Adipocyte (in vitro differentiated cells): ENCODE results near the gene IGSF1.
"Not testable (repeated sequence)": the region's sequence is repeated elsewhere in the genome, so short reads cannot be mapped to it uniquely, and the experiment has no call there.

Experiments used
- DNase-seq: peaks from one replicate; pipeline ENCODE4 v3.0.0-alpha.2; 2015; ENCODE audit warnings: low read depth
- H3K27me3 ChIP-seq: replicated peaks from 2 replicates; pipeline ENCODE4 v1.7.0; 2013; ENCODE audit warnings: mild to moderate bottlenecking, low read length, moderate library complexity; ENCODE audit not compliant: control insufficient read depth, insufficient read depth
- H3K36me3 ChIP-seq: 2 replicates; pipeline ENCODE4 v1.7.0; 2013; ENCODE audit warnings: low read length, mild to moderate bottlenecking, moderate library complexity; ENCODE audit not compliant: control insufficient read depth, insufficient read depth, severe bottlenecking
- H3K4me1 ChIP-seq: 2 replicates; pipeline ENCODE4 v1.7.0; 2013; ENCODE audit warnings: mild to moderate bottlenecking, low read length, moderate library complexity; ENCODE audit not compliant: control insufficient read depth, insufficient read depth
- H3K4me3 ChIP-seq: 2 replicates; pipeline ENCODE4 v1.7.0; 2013; ENCODE audit warnings: mild to moderate bottlenecking, low read length, moderate library complexity
- H3K9ac ChIP-seq: 2 replicates; pipeline ENCODE4 v1.7.0; 2013; ENCODE audit warnings: mild to moderate bottlenecking, low read length, moderate library complexity
- H3K9me3 ChIP-seq: 2 replicates; pipeline ENCODE4 v1.7.0; 2013; ENCODE audit warnings: mild to moderate bottlenecking, low read length, moderate library complexity; ENCODE audit not compliant: control insufficient read depth

Gene IGSF1

GRCh38 chrX:131271274-131271673 is 17.8 kb downstream of the IGSF1 start:
- DNase-seq: no peak
- H3K9me3 ChIP-seq: peaks cover 5% of the 10 kb centered on the region
- no peaks in the 10 kb centered on the region for H3K36me3 ChIP-seq
- no peak overlapping the region for H3K9ac ChIP-seq
- H3K4me1 ChIP-seq: no peaks in the 10 kb centered on the region
- H3K4me3 ChIP-seq: no peak overlapping the region
- H3K27me3 ChIP-seq: peaks cover 36% of the 10 kb centered on the region

DNA sequence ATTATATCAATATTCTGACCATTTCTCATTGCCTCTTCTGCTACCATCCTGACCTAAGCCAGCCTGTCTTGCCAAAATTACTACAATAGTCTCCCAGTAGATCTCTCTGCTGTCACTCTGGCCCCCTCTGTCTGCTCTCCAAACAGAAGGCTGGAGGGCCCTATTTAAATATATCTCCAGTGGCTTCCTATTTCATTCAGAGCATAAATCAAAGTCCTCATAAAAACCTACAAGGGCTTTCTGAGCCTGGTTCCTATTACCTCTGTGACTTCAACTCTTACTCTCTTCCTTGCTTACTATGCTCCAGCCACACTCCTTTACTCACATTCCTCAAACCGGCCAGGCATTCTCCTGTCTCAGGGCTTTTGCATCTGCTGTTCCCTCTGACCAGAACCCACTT is 19.0 kb downstream of the IGSF1 start:
- DNase-seq: no peak
- peaks cover 28% of the 10 kb centered on the region for H3K27me3 ChIP-seq

DNA sequence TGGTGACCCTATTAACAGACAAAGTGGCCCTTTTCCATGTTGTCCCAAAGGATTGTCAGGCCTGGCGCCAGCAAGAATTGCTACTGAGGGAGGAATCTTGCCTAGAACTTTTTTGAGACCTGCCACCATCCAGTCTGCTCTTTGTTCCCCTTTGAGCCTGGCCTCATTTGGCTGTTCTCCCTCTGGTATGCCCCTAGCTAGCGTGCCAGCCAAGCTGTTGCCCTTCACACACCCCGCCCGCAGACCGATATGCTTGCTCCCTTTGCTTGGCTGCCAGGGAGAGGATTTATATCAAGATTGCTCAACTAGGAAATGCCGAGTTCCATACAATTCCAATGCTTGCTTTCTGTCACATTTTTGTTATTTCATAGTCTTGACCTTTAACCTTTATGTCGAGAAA is 24.4 kb downstream of the IGSF1 start:
- Histone ChIP-seq H3K9me3 (peaks cover 7% of the 10 kb centered on the region), H3K27me3 (peaks cover 30% of the 10 kb centered on the region), H3K9ac (no peak overlapping the region), H3K4me1 (no peaks in the 10 kb centered on the region), H3K36me3 (no peaks in the 10 kb centered on the region), H3K4me3 (no peak overlapping the region)
- no peak for DNase-seq

More for the DNA sequence above, 19.0 kb downstream of the IGSF1 start:
- no peak overlapping the region for H3K4me3 ChIP-seq
- H3K36me3 ChIP-seq: no peaks in the 10 kb centered on the region
- peaks cover 7% of the 10 kb centered on the region for H3K9me3 ChIP-seq
- H3K4me1 ChIP-seq: no peaks in the 10 kb centered on the region
- no peak overlapping the region for H3K9ac ChIP-seq

GRCh38 chrX:131264053-131264452 is 25.1 kb downstream of the IGSF1 start:
- H3K27me3 ChIP-seq: peaks cover 28% of the 10 kb centered on the region
- H3K9me3 ChIP-seq: peaks cover 7% of the 10 kb centered on the region
- no peaks in the 10 kb centered on the region for H3K36me3 ChIP-seq
- H3K4me1 ChIP-seq: no peaks in the 10 kb centered on the region
- DNase-seq: no peak
- no peak overlapping the region for H3K9ac ChIP-seq
- H3K4me3 ChIP-seq: no peak overlapping the region

DNA sequence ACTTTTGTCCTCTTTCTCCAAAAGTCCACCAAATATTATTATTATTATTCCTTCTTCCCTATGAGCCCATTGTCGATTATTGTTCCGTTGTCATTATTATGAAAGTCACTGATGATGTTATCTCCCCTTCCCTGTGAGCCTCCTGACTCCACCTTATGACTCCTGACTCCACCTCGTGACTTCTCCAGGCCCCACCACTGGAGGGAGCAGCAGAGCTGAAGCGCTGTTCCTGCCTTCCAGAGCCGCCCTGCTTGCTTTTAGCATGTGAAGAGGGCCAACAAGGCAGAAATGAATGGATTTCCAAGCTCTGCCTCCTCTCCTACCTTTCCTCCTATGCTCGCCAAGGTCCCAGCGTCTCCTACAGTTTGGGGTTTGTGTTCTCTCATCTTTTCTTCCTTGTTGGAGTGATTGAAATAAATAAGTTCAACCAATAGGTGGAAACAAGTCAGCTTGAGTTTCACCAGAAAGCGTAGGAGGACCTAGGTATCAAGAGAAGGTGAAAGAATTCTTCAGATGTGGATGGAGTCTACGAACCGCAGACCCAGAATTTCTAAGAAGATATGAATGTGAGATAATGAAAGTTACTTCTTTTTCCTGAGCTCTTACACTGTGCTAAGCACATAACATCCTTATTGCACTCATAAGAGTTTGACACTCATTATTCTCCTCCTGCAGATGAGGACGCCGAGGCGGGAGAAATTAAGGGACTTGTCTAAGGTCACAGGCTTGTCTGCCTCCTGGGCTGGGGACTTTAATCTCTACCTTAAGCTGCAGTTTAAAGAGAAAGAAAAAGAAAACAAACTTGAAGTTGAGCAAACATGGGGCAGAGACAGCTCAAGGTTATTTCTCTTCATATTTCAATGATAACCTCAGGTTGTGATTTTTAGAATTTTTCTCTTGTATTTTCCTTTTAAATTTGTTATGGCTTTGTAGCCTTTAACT is 26.1 kb downstream of the IGSF1 start:
- peaks cover 7% of the 10 kb centered on the region for H3K9me3 ChIP-seq
- peaks cover 21% of the 10 kb centered on the region for H3K27me3 ChIP-seq
- H3K4me3 ChIP-seq: no peak overlapping the region
- H3K36me3 ChIP-seq: no peaks in the 10 kb centered on the region
- no peak for DNase-seq
- H3K4me1 ChIP-seq: no peaks in the 10 kb centered on the region
- no peak overlapping the region for H3K9ac ChIP-seq

DNA sequence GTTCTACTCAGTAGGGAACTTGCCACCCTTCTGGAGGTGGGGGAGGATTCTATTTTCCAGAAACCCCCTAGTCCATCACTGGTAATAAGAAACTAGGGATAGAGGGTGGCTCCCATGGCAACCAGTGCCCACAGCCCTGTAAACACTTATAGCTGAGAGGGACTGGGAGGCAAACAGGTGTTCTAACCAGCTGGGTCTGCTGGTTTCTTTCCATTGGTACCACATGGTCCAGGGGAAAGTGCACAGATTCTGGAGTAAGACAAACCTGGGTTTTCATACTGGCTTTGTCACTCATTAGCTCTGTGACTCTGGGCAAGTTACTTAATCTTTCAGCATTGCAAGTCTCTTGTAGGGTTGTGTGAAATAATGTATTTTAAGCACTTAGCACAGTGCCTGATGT is 26.9 kb downstream of the IGSF1 start:
- Histone ChIP-seq H3K4me1 (no peaks in the 10 kb centered on the region), H3K36me3 (no peaks in the 10 kb centered on the region), H3K4me3 (no peak overlapping the region), H3K9me3 (peaks cover 7% of the 10 kb centered on the region), H3K27me3 (peaks cover 25% of the 10 kb centered on the region), H3K9ac (no peak overlapping the region)
- no peak for DNase-seq

DNA sequence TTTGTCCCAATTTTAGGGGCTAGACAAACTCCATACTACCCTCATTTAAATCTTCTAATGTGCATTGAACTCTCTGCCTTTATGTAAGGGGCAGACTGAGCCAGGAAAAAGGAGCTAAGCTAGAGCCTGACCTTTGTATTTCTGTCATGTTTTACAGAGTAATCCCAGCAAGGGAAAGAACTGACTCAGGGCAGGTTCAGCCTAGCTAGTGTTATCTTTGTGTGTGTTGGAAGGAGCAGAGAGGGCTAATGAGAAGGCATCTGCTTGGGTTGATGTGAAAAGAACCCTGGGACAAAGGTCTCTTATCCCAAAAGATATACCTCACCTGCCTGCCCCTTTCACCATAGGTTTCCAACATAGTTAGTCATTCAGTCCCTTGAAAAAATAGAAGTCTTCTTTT is 31.7 kb downstream of the IGSF1 start:
- no peak overlapping the region for H3K4me3 ChIP-seq
- peaks cover 12% of the 10 kb centered on the region for H3K27me3 ChIP-seq
- no peaks in the 10 kb centered on the region for H3K36me3 ChIP-seq
- no peaks in the 10 kb centered on the region for H3K4me1 ChIP-seq
- H3K9me3 ChIP-seq: no peaks in the 10 kb centered on the region
- H3K9ac ChIP-seq: no peak overlapping the region
- no peak for DNase-seq

GRCh38 chrX:131250984-131251738 is 37.9 kb downstream of the IGSF1 start:
- H3K27me3 ChIP-seq, H3K9me3 ChIP-seq, H3K9ac ChIP-seq, H3K4me3 ChIP-seq, H3K36me3 ChIP-seq, H3K4me1 ChIP-seq, DNase-seq: not testable (repeated sequence)

- no peak overlapping the region for H3K9ac ChIP-seq
- no peak overlapping the region for H3K4me3 ChIP-seq
- peaks cover 16% of the 10 kb centered on the region for H3K27me3 ChIP-seq
- no peak for DNase-seq
- H3K4me1 ChIP-seq: no peaks in the 10 kb centered on the region
- no peaks in the 10 kb centered on the region for H3K9me3 ChIP-seq
- no peaks in the 10 kb centered on the region for H3K36me3 ChIP-seq
Observed at GRCh38 chrX:131239057-131239456, 50.0 kb downstream of the IGSF1 start.

GRCh38 chrX:131237363-131237762 is 51.7 kb downstream of the IGSF1 start:
- H3K4me3 ChIP-seq: no peak overlapping the region
- H3K9ac ChIP-seq: no peak overlapping the region
- H3K9me3 ChIP-seq: no peaks in the 10 kb centered on the region
- no peaks in the 10 kb centered on the region for H3K36me3 ChIP-seq
- H3K27me3 ChIP-seq: peaks cover 27% of the 10 kb centered on the region
- H3K4me1 ChIP-seq: no peaks in the 10 kb centered on the region
- DNase-seq: no peak

GRCh38 chrX:131235768-131236545 is 53.1 kb downstream of the IGSF1 start:
- no peaks in the 10 kb centered on the region for H3K36me3 ChIP-seq
- peaks cover 32% of the 10 kb centered on the region for H3K27me3 ChIP-seq
- no peak overlapping the region for H3K9ac ChIP-seq
- no peak overlapping the region for H3K4me3 ChIP-seq
- no peaks in the 10 kb centered on the region for H3K4me1 ChIP-seq
- DNase-seq: no peak
- no peaks in the 10 kb centered on the region for H3K9me3 ChIP-seq
